Upper lobe of right lung (tissue), 1 donor: ENCODE measurements around the gene TYSND1. TPM values are rescaled to one million over a fixed set of nuclear protein-coding genes. Genes with fewer than 3 reads are reported as not detected.
A peak's percentile ranks its signal among the peaks of the same experiment; 100 is the strongest.
"Not testable (repeated sequence)": the region's sequence is repeated elsewhere in the genome, so short reads cannot be mapped to it uniquely, and the experiment has no call there.

ENCODE experiments used
- ATAC-seq: fragments of 200-7000 bp; cut with Tn5 transposase; one replicate; pipeline ENCODE4 v1.9.1; 2020; ENCODE audit warnings: mild to moderate bottlenecking, moderate library complexity
- DNase-seq: peaks from one replicate; pipeline ENCODE4 v3.0.0-alpha.2; 2020
- H3K27ac ChIP-seq: fragments of 200-600 bp; one replicate; pipeline ENCODE4 v1.8.0; 2022
- H3K27me3 ChIP-seq: fragments of 200-600 bp; one replicate; pipeline ENCODE4 v1.8.0; 2022; ENCODE audit warnings: mild to moderate bottlenecking
- H3K36me3 ChIP-seq: fragments of 200-600 bp; one replicate; pipeline ENCODE4 v1.8.0; 2022
- H3K4me1 ChIP-seq: fragments of 200-600 bp; one replicate; pipeline ENCODE4 v1.8.0; 2022
- H3K4me3 ChIP-seq: fragments of 200-600 bp; one replicate; pipeline ENCODE4 v1.8.0; 2022; ENCODE audit warnings: mild to moderate bottlenecking
- H3K9me3 ChIP-seq: fragments of 200-600 bp; one replicate; pipeline ENCODE4 v1.8.0; 2022
- CTCF ChIP-seq: fragments of 200-600 bp; IDR thresholded peaks from one replicate; pipeline ENCODE4 v1.8.0; 2022; ENCODE audit warnings: antibody characterized with exemption
- intact Hi-C: fragments of 100-400 bp; cut with DNase I; formaldehyde crosslinking; loops from one replicate; pipeline ENCODE4 v1.11.0; 2022
- total RNA-seq: library from RNA; stranded (reverse); fragmentation: NEBNext Ultra II Directional; extraction: Animal tissue kit (Norgen Biotek cat#: 25700); gene quantifications from one replicate; pipeline ENCODE4 v1.2.1, GENCODE V29; 2021
- donor health status: DM: no; HTN: yes; CAD: no; lungs with severe emphysema.

Gene TYSND1
- total RNA-seq, 1 donor from 2014 or later, result 12.5 TPM

- no peak for DNase-seq
- H3K27ac ChIP-seq, result peak overlapping the region; percentile 61
Measured at GRCh38 chr10:70190581-70190980, 44.1 kb upstream of the TYSND1 start.

GRCh38 chr10:70190102-70190501 lies 43.6 kb upstream of the TYSND1 start:
- H3K27ac ChIP-seq, result peak overlapping the region; percentile 61
- peaks cover 48% of the 10 kb centered on the region for H3K4me1 ChIP-seq
- DNase-seq (no peak), ATAC-seq (peak; percentile 9)
- H3K27me3 ChIP-seq, result no peaks in the 10 kb centered on the region
- no peaks in the 10 kb centered on the region for H3K9me3 ChIP-seq
- H3K4me3 ChIP-seq, result no peak overlapping the region
- H3K36me3 ChIP-seq, result no peaks in the 10 kb centered on the region
- no peak for TF ChIP-seq CTCF
- intact Hi-C loops, result no loop called here

More at GRCh38 chr10:70190581-70190980, 44.1 kb upstream of the TYSND1 start:
- Histone ChIP-seq H3K36me3 (no peaks in the 10 kb centered on the region), H3K27me3 (no peaks in the 10 kb centered on the region), H3K9me3 (no peaks in the 10 kb centered on the region), H3K4me1 (peaks cover 48% of the 10 kb centered on the region), H3K4me3 (no peak overlapping the region)
- TF ChIP-seq CTCF, result no peak
- ATAC-seq, result no peak
- intact Hi-C loops, result no loop called here

GRCh38 chr10:70188768-70189167 lies 42.3 kb upstream of the TYSND1 start:
- Histone ChIP-seq H3K9me3 (no peaks in the 10 kb centered on the region), H3K27me3 (no peaks in the 10 kb centered on the region), H3K36me3 (no peaks in the 10 kb centered on the region), H3K4me1 (peaks cover 41% of the 10 kb centered on the region), H3K27ac (no peak overlapping the region), H3K4me3 (no peak overlapping the region)
- intact Hi-C loops, result no loop called here
- DNase-seq (no peak), ATAC-seq (peak; percentile 50)
- no peak for TF ChIP-seq CTCF

GRCh38 chr10:70186571-70186970 lies 40.1 kb upstream of the TYSND1 start:
- no peaks in the 10 kb centered on the region for H3K9me3 ChIP-seq
- intact Hi-C loops, result no loop called here
- DNase-seq (no peak), ATAC-seq (no peak)
- no peaks in the 10 kb centered on the region for H3K27me3 ChIP-seq
- H3K36me3 ChIP-seq, result no peaks in the 10 kb centered on the region
- peaks cover 19% of the 10 kb centered on the region for H3K4me1 ChIP-seq
- no peak overlapping the region for H3K27ac ChIP-seq
- no peak overlapping the region for H3K4me3 ChIP-seq
- TF ChIP-seq CTCF, result no peak

- H3K4me1 ChIP-seq, result peaks cover 14% of the 10 kb centered on the region
- H3K27ac ChIP-seq, result no peak overlapping the region
- ATAC-seq, result peak; percentile 55
- H3K36me3 ChIP-seq, result no peaks in the 10 kb centered on the region
- no peak for TF ChIP-seq CTCF
- no peaks in the 10 kb centered on the region for H3K27me3 ChIP-seq
- no peak overlapping the region for H3K4me3 ChIP-seq
- intact Hi-C loops, result no loop called here
- no peak for DNase-seq
- no peaks in the 10 kb centered on the region for H3K9me3 ChIP-seq
Measured at GRCh38 chr10:70186090-70186489, 39.6 kb upstream of the TYSND1 start.

- intact Hi-C loops, result no loop called here
- Histone ChIP-seq H3K9me3 (no peaks in the 10 kb centered on the region), H3K27me3 (no peaks in the 10 kb centered on the region), H3K4me1 (peaks cover 5% of the 10 kb centered on the region), H3K36me3 (no peaks in the 10 kb centered on the region), H3K27ac (no peak overlapping the region), H3K4me3 (no peak overlapping the region)
- TF ChIP-seq CTCF, result no peak
- DNase-seq (no peak), ATAC-seq (no peak)
Measured at GRCh38 chr10:70183304-70183703, 36.8 kb upstream of the TYSND1 start.

- H3K4me1 ChIP-seq, H3K9me3 ChIP-seq, H3K27me3 ChIP-seq, DNase-seq, H3K4me3 ChIP-seq, ATAC-seq, intact Hi-C loops, H3K36me3 ChIP-seq, H3K27ac ChIP-seq: not testable (repeated sequence)
Measured at GRCh38 chr10:70179209-70179608, 32.7 kb upstream of the TYSND1 start.
